Measurements from ENCODE around the gene FBXO40. TPM values are rescaled to one million over a fixed set of nuclear protein-coding genes. Genes with fewer than 3 reads are reported as not detected.

FBXO40 gene
- total RNA-seq, 4 donors from 2014 or later = not detected

GRCh38 chr3:121660356-121661171 is 67.4 kb downstream of the FBXO40 start, which contains the start of gene HCLS1:
Gene HCLS1, minus strand, starts transcription at chr3:121660903. Its CDS starts 2,556 bp downstream, at chr3:121658347.
- 65% methylated on average over 9 of the region's 9 CpGs for WGBS
- peaks cover 0 to 10% (median 3%) of the 10 kb centered on the region in 4 donors for H3K4me1 ChIP-seq
- no peak for DNase-seq (ENCODE audit: extremely low spot score)
- H3K27me3 ChIP-seq = no peaks in the 10 kb centered on the region
- peak within 1 kb of the TSS; percentile 17 to 48 (median 35) for H3K4me3 ChIP-seq
- peak within 1 kb of the TSS; percentile 38 to 60 (median 48) for H3K27ac ChIP-seq (replicated peaks in 1 of 4)
- intact Hi-C loops (cut with DNase I) = no loop called here
- peaks cover 17 to 41% (median 23%) of the 10 kb centered on the region in 4 donors for H3K36me3 ChIP-seq
- TF ChIP-seq POLR2A (IDR thresholded peaks at IDR 0.05; ENCODE audit: low read depth) = no peak
- peak; percentile 42 to 68 for TF ChIP-seq POLR2AphosphoS5 (IDR thresholded peaks at IDR 0.05)
- no peak for TF ChIP-seq CTCF (IDR thresholded peaks at IDR 0.05)
- no peak for TF ChIP-seq EP300 (IDR thresholded peaks at IDR 0.05)
- H3K9me3 ChIP-seq = no peaks in the 10 kb centered on the region

GRCh38 chr3:121661376-121661775 is 68.2 kb downstream of the FBXO40 start:
- WGBS = 85% methylated on average over 6 of the region's 6 CpGs
- no peak overlapping the region for H3K4me3 ChIP-seq
- no peak for TF ChIP-seq POLR2AphosphoS5 (IDR thresholded peaks at IDR 0.05)
- no peak for TF ChIP-seq POLR2A (IDR thresholded peaks at IDR 0.05; ENCODE audit: low read depth)
- no peak for TF ChIP-seq EP300 (IDR thresholded peaks at IDR 0.05)
- DNase-seq (ENCODE audit: extremely low spot score) = no peak
- H3K36me3 ChIP-seq = peaks cover 25 to 49% (median 29%) of the 10 kb centered on the region in 4 donors
- no peaks in the 10 kb centered on the region for H3K27me3 ChIP-seq
- intact Hi-C loops (cut with DNase I) = no loop called here
- peak overlapping the region; percentile 5 to 58 (median 48) for H3K27ac ChIP-seq (replicated peaks in 1 of 4)
- H3K4me1 ChIP-seq = peaks cover 0 to 10% (median 3%) of the 10 kb centered on the region in 4 donors
- no peaks in the 10 kb centered on the region for H3K9me3 ChIP-seq

GRCh38 chr3:121662742-121663141 is 69.6 kb downstream of the FBXO40 start:
- H3K4me3 ChIP-seq = no peak overlapping the region
- H3K9me3 ChIP-seq = no peaks in the 10 kb centered on the region
- H3K27me3 ChIP-seq = no peaks in the 10 kb centered on the region
- H3K4me1 ChIP-seq = peaks cover 0 to 10% (median 3%) of the 10 kb centered on the region in 4 donors
- H3K36me3 ChIP-seq = peaks cover 39 to 63% (median 42%) of the 10 kb centered on the region in 4 donors
- intact Hi-C loops (cut with DNase I) = no loop called here
- H3K27ac ChIP-seq (replicated peaks in 1 of 4) = no peak overlapping the region
- TF ChIP-seq CTCF (IDR thresholded peaks at IDR 0.05) (no peak), EP300 (IDR thresholded peaks at IDR 0.05) (no peak), POLR2A (IDR thresholded peaks at IDR 0.05; ENCODE audit: low read depth) (no peak), POLR2AphosphoS5 (IDR thresholded peaks at IDR 0.05) (no peak)
- no peak for DNase-seq (ENCODE audit: extremely low spot score)

- WGBS = 50% methylated on average over 2 of the region's 2 CpGs
- Histone ChIP-seq H3K4me3 (no peak overlapping the region), H3K27ac (replicated peaks in 1 of 4) (no peak overlapping the region), H3K36me3 (peaks cover 44 to 68% (median 48%) of the 10 kb centered on the region in 4 donors), H3K9me3 (no peaks in the 10 kb centered on the region), H3K27me3 (no peaks in the 10 kb centered on the region), H3K4me1 (peaks cover 0 to 10% (median 3%) of the 10 kb centered on the region in 4 donors)
- intact Hi-C loops (cut with DNase I) = no loop called here
- TF ChIP-seq EP300 (IDR thresholded peaks at IDR 0.05) (no peak), POLR2AphosphoS5 (IDR thresholded peaks at IDR 0.05) (no peak), CTCF (IDR thresholded peaks at IDR 0.05) (no peak), POLR2A (IDR thresholded peaks at IDR 0.05; ENCODE audit: low read depth) (no peak)
- no peak for DNase-seq (ENCODE audit: extremely low spot score)
These were observed 70.1 kb downstream of the FBXO40 start for GRCh38 chr3:121663171-121663847.

- no peak for DNase-seq (ENCODE audit: extremely low spot score)
- TF ChIP-seq EP300 (IDR thresholded peaks at IDR 0.05) = no peak
- TF ChIP-seq POLR2A (IDR thresholded peaks at IDR 0.05; ENCODE audit: low read depth) = no peak
- no peak for TF ChIP-seq CTCF (IDR thresholded peaks at IDR 0.05)
- TF ChIP-seq POLR2AphosphoS5 (IDR thresholded peaks at IDR 0.05) = no peak
- Histone ChIP-seq H3K27me3 (no peaks in the 10 kb centered on the region), H3K27ac (replicated peaks in 1 of 4) (no peak overlapping the region), H3K4me1 (peaks cover 0 to 7% (median 0%) of the 10 kb centered on the region in 4 donors), H3K9me3 (no peaks in the 10 kb centered on the region), H3K4me3 (no peak overlapping the region), H3K36me3 (peaks cover 56 to 90% (median 66%) of the 10 kb centered on the region in 4 donors)
- WGBS = 63% methylated on average over 2 of the region's 2 CpGs
- intact Hi-C loops (cut with DNase I) = no loop called here
These were observed 72.3 kb downstream of the FBXO40 start for GRCh38 chr3:121665488-121665887.
